Naive thymus-derived CD8-positive, alpha-beta T cell (primary cell): ENCODE results near the gene MYO16. TPM values are rescaled to one million over a fixed set of nuclear protein-coding genes. Genes with fewer than 3 reads are reported as not detected.

Experiments
- ATAC-seq, 2 donors: fragments of 150-1000 bp; cut with Tn5 transposase in 1 of 2; sonication (Bioruptor Pico), chemical (Tn5 transposase) in 1 of 2; 1 replicate in 1 of 2; 2 replicates in 1 of 2; pipeline ENCODE4 v1.10.0; 2021; ENCODE audit warnings: mild to moderate bottlenecking in 2 of 2, moderate library complexity in 2 of 2
- POLR2A ChIA-PET: fragments of 350-600 bp; sonication (Branson Sonifier 250); formaldehyde crosslinking; loops from one replicate; lab custom pipeline; 2021; ENCODE audit warnings: antibody characterized with exemption; lab: Charles Lee
- DNase-seq, 10 donors: peaks; one replicate each; pipeline versions ENCODE4 v3.0.0 to v3.0.0-alpha.2; 2020 to 2022
- H3K27ac Mint-ChIP-seq, 10 donors: one replicate each; pipeline ENCODE4 v1.8.0; 2020 to 2022; ENCODE audit warnings: mild to moderate bottlenecking in 10 of 10, mixed read lengths in 10 of 10, moderate library complexity in 4 of 10, inconsistent platforms in 1 of 10
- H3K27me3 Mint-ChIP-seq, 5 donors: one replicate each; pipeline ENCODE4 v1.8.0; 2021 to 2022; ENCODE audit warnings: mixed read lengths in 5 of 5
- H3K36me3 Mint-ChIP-seq, 3 donors: one replicate each; pipeline ENCODE4 v1.8.0; 2020 to 2022; ENCODE audit warnings: mixed read lengths in 3 of 3, mild to moderate bottlenecking in 2 of 3, inconsistent platforms in 1 of 3
- H3K4me1 Mint-ChIP-seq, 4 donors: one replicate each; pipeline ENCODE4 v1.8.0; 2021 to 2022; ENCODE audit warnings: mixed read lengths in 4 of 4
- H3K4me3 Mint-ChIP-seq, 10 donors: one replicate each; pipeline ENCODE4 v1.8.0; 2020 to 2022; ENCODE audit warnings: mild to moderate bottlenecking in 10 of 10, mixed read lengths in 10 of 10, moderate library complexity in 6 of 10, inconsistent platforms in 1 of 10
- H3K9me3 Mint-ChIP-seq, 9 donors: one replicate each; pipeline ENCODE4 v1.8.0; 2020 to 2022; ENCODE audit warnings: mixed read lengths in 9 of 9, mild to moderate bottlenecking in 3 of 9, inconsistent platforms in 1 of 9, moderate library complexity in 1 of 9
- polyA plus RNA-seq, 3 donors: library from polyadenylated mRNA; unstranded; fragments of 300-500 nt; fragmentation: Illumina TruSeq; gene quantifications; one replicate each; pipeline ENCODE4 v1.2.3, GENCODE V29; 2021
- total RNA-seq, 8 experiments: library from RNA in 2 of 8; stranded (reverse) in 2 of 8; gene quantifications; one replicate each; pipeline ENCODE4 v1.2.3 and lab custom pipeline; 2021 to 2026

MYO16 gene
- total and polyA plus RNA-seq, 5 experiments from 2014 or later: not detected

- Mint-ChIP-seq H3K4me3 (no peak overlapping the region), H3K36me3 (peaks cover 0 to under 1% (median 0%) of the 10 kb centered on the region in 3 donors), H3K9me3 (peaks cover 0 to 9% (median 3%) of the 10 kb centered on the region in 9 donors), H3K27ac (no peak overlapping the region), H3K27me3 (peaks cover 0 to 12% (median 8%) of the 10 kb centered on the region in 5 donors), H3K4me1 (no peaks in the 10 kb centered on the region)
- POLR2A ChIA-PET: no interaction called here
- DNase-seq (no peak), ATAC-seq (no peak)
Measured at GRCh38 chr13:108674346-108674745, 44.9 kb downstream of the MYO16 start.

GRCh38 chr13:108674771-108675170 lies 45.4 kb downstream of the MYO16 start:
- Mint-ChIP-seq H3K36me3 (no peaks in the 10 kb centered on the region), H3K4me3 (no peak overlapping the region), H3K9me3 (peaks cover 0 to 5% (median 0%) of the 10 kb centered on the region in 9 donors), H3K27me3 (peaks cover 0 to 12% (median 7%) of the 10 kb centered on the region in 5 donors), H3K4me1 (no peaks in the 10 kb centered on the region), H3K27ac (no peak overlapping the region)
- POLR2A ChIA-PET: no interaction called here
- DNase-seq (no peak), ATAC-seq (no peak)

- H3K4me3 Mint-ChIP-seq: no peak overlapping the region
- DNase-seq (no peak), ATAC-seq (no peak)
- no peaks in the 10 kb centered on the region for H3K4me1 Mint-ChIP-seq
- peaks cover 0 to 3% (median 0%) of the 10 kb centered on the region in 9 donors for H3K9me3 Mint-ChIP-seq
- H3K27me3 Mint-ChIP-seq: peaks cover 2 to 18% (median 8%) of the 10 kb centered on the region in 5 donors
- no peaks in the 10 kb centered on the region for H3K36me3 Mint-ChIP-seq
- POLR2A ChIA-PET: no interaction called here
- H3K27ac Mint-ChIP-seq: no peak overlapping the region
Measured at GRCh38 chr13:108676620-108677019, 47.2 kb downstream of the MYO16 start.

- POLR2A ChIA-PET: no interaction called here
- no peak overlapping the region for H3K4me3 Mint-ChIP-seq
- H3K36me3 Mint-ChIP-seq: no peaks in the 10 kb centered on the region
- no peaks in the 10 kb centered on the region for H3K4me1 Mint-ChIP-seq
- H3K27me3 Mint-ChIP-seq: peaks cover 2 to 21% (median 10%) of the 10 kb centered on the region in 5 donors
- ATAC-seq (no peak), DNase-seq (no peak)
- H3K27ac Mint-ChIP-seq: no peak overlapping the region
- peaks cover 0 to 3% (median 0%) of the 10 kb centered on the region in 9 donors for H3K9me3 Mint-ChIP-seq
Measured at GRCh38 chr13:108677806-108678205, 48.4 kb downstream of the MYO16 start.

- Mint-ChIP-seq H3K27me3 (peaks cover 2 to 18% (median 7%) of the 10 kb centered on the region in 5 donors), H3K27ac (no peak overlapping the region), H3K9me3 (peaks cover 0 to 2% (median 0%) of the 10 kb centered on the region in 9 donors), H3K4me3 (no peak overlapping the region), H3K36me3 (no peaks in the 10 kb centered on the region), H3K4me1 (no peaks in the 10 kb centered on the region)
- DNase-seq (no peak), ATAC-seq (no peak)
- POLR2A ChIA-PET: no interaction called here
Measured at GRCh38 chr13:108680011-108680410, 50.6 kb downstream of the MYO16 start.

- Mint-ChIP-seq H3K4me1 (no peaks in the 10 kb centered on the region), H3K36me3 (no peaks in the 10 kb centered on the region), H3K4me3 (no peak overlapping the region), H3K27me3 (peaks cover 2 to 15% (median 5%) of the 10 kb centered on the region in 5 donors), H3K27ac (no peak overlapping the region), H3K9me3 (peaks cover 0 to 2% (median 0%) of the 10 kb centered on the region in 9 donors)
- no peak for ATAC-seq
- DNase-seq: no peak
- POLR2A ChIA-PET: no interaction called here
Measured at GRCh38 chr13:108681986-108682575, 52.7 kb downstream of the MYO16 start.

GRCh38 chr13:108682714-108683113 lies 53.3 kb downstream of the MYO16 start:
- POLR2A ChIA-PET: no interaction called here
- H3K4me1 Mint-ChIP-seq: no peaks in the 10 kb centered on the region
- ATAC-seq: no peak
- no peak overlapping the region for H3K27ac Mint-ChIP-seq
- H3K9me3 Mint-ChIP-seq: peaks cover 0 to 2% (median 0%) of the 10 kb centered on the region in 9 donors
- no peak overlapping the region for H3K4me3 Mint-ChIP-seq
- no peak for DNase-seq
- H3K36me3 Mint-ChIP-seq: no peaks in the 10 kb centered on the region
- H3K27me3 Mint-ChIP-seq: peaks cover 2 to 15% (median 5%) of the 10 kb centered on the region in 5 donors

GRCh38 chr13:108686027-108686426 lies 56.6 kb downstream of the MYO16 start:
- no peak for DNase-seq
- Mint-ChIP-seq H3K27me3 (peaks cover 0 to 7% (median 2%) of the 10 kb centered on the region in 5 donors), H3K4me1 (no peaks in the 10 kb centered on the region), H3K9me3 (peaks cover 0 to 1% (median 0%) of the 10 kb centered on the region in 9 donors), H3K27ac (no peak overlapping the region), H3K4me3 (no peak overlapping the region), H3K36me3 (no peaks in the 10 kb centered on the region)
- POLR2A ChIA-PET: no interaction called here
- ATAC-seq: no peak

- H3K4me3 Mint-ChIP-seq: no peak overlapping the region
- DNase-seq (no peak), ATAC-seq (no peak)
- no peaks in the 10 kb centered on the region for H3K36me3 Mint-ChIP-seq
- POLR2A ChIA-PET: no interaction called here
- H3K4me1 Mint-ChIP-seq: no peaks in the 10 kb centered on the region
- H3K27me3 Mint-ChIP-seq: peaks cover 0 to 3% (median 0%) of the 10 kb centered on the region in 5 donors
- H3K9me3 Mint-ChIP-seq: no peaks in the 10 kb centered on the region
- no peak overlapping the region for H3K27ac Mint-ChIP-seq
Measured at GRCh38 chr13:108690726-108691125, 61.3 kb downstream of the MYO16 start.

- peaks cover 6 to 25% (median 20%) of the 10 kb centered on the region in 9 donors for H3K9me3 Mint-ChIP-seq
- ATAC-seq: no peak
- H3K4me1 Mint-ChIP-seq: no peaks in the 10 kb centered on the region
Measured at GRCh38 chr13:108700422-108701170, 71.2 kb downstream of the MYO16 start.

GRCh38 chr13:108702171-108702570 lies 72.8 kb downstream of the MYO16 start:
- Mint-ChIP-seq H3K36me3 (peaks cover 0 to 17% (median 0%) of the 10 kb centered on the region in 3 donors), H3K9me3 (peaks cover 5 to 25% (median 20%) of the 10 kb centered on the region in 9 donors), H3K4me1 (no peaks in the 10 kb centered on the region), H3K27me3 (peaks cover 0 to 13% (median 3%) of the 10 kb centered on the region in 5 donors), H3K4me3 (no peak overlapping the region), H3K27ac (no peak overlapping the region)
- ATAC-seq: no peak
- no peak for DNase-seq
- POLR2A ChIA-PET: no interaction called here

More at GRCh38 chr13:108700422-108701170, 71.2 kb downstream of the MYO16 start:
- Mint-ChIP-seq H3K36me3 (peaks cover 0 to 17% (median 0%) of the 10 kb centered on the region in 3 donors), H3K27me3 (peaks cover 0 to 25% (median 3%) of the 10 kb centered on the region in 5 donors), H3K4me3 (no peak overlapping the region), H3K27ac (no peak overlapping the region)
- DNase-seq: no peak
- POLR2A ChIA-PET: no interaction called here

GRCh38 chr13:108705031-108705430 lies 75.6 kb downstream of the MYO16 start:
- Mint-ChIP-seq H3K27me3 (peaks cover 0 to 11% (median 0%) of the 10 kb centered on the region in 5 donors), H3K36me3 (peaks cover 0 to 17% (median 0%) of the 10 kb centered on the region in 3 donors), H3K27ac (no peak overlapping the region), H3K4me3 (no peak overlapping the region), H3K4me1 (no peaks in the 10 kb centered on the region), H3K9me3 (peaks cover 5 to 23% (median 20%) of the 10 kb centered on the region in 9 donors)
- DNase-seq (no peak), ATAC-seq (no peak)
- POLR2A ChIA-PET: no interaction called here

GRCh38 chr13:108707584-108707983 lies 78.2 kb downstream of the MYO16 start:
- POLR2A ChIA-PET: no interaction called here
- Mint-ChIP-seq H3K4me3 (no peak overlapping the region), H3K27ac (no peak overlapping the region), H3K36me3 (no peaks in the 10 kb centered on the region), H3K27me3 (peaks cover 0 to 6% (median 0%) of the 10 kb centered on the region in 5 donors), H3K4me1 (no peaks in the 10 kb centered on the region), H3K9me3 (peaks cover 0 to 5% (median 0%) of the 10 kb centered on the region in 9 donors)
- ATAC-seq (no peak), DNase-seq (no peak)
